GM23338 (cell line): ENCODE results near the gene CNOT11. TPM values are rescaled to one million over a fixed set of nuclear protein-coding genes. Genes with fewer than 3 reads are reported as not detected.

ENCODE experiments used
- ATAC-seq: fragments of 200-7000 bp; cut with Tn5 transposase; 3 replicates; pipeline ENCODE4 v1.9.1; 2020
- DNase-seq: peaks from one replicate; pipeline ENCODE4 v3.0.0-alpha.2; 2015; ENCODE audit warnings: low spot score
- H2AFZ ChIP-seq: fragments of 200-600 bp; sonication (generic); 2 replicates; pipeline ENCODE4 v1.8.0; 2016; ENCODE audit warnings: antibody characterized with exemption, mild to moderate bottlenecking, moderate library complexity
- H3F3A ChIP-seq: fragments of 200-600 bp; sonication (generic); replicated peaks from 2 replicates; pipeline ENCODE4 v1.8.0; 2017; ENCODE audit warnings: antibody characterized with exemption, mixed run types, low read depth
- H3K27ac ChIP-seq: fragments of 200-600 bp; sonication (generic); 2 replicates; pipeline ENCODE4 v1.6.1; 2016; ENCODE audit warnings: low read depth
- H3K27me3 ChIP-seq: fragments of 200-600 bp; sonication (generic); 2 replicates; pipeline ENCODE4 v1.8.0; 2016; ENCODE audit warnings: mild to moderate bottlenecking, mixed run types, moderate library complexity; ENCODE audit not compliant: insufficient read depth
- H3K36me3 ChIP-seq: fragments of 200-600 bp; sonication (generic); 2 replicates; pipeline ENCODE4 v1.8.0; 2016; ENCODE audit warnings: mild to moderate bottlenecking; ENCODE audit not compliant: insufficient read depth
- H3K4me1 ChIP-seq: fragments of 200-600 bp; sonication (generic); 2 replicates; pipeline ENCODE4 v1.8.0; 2016; ENCODE audit warnings: mild to moderate bottlenecking, moderate library complexity; ENCODE audit not compliant: insufficient read depth
- H3K4me2 ChIP-seq: fragments of 200-600 bp; sonication (generic); 2 replicates; pipeline ENCODE4 v1.7.1; 2017; ENCODE audit warnings: mixed run types
- H3K4me3 ChIP-seq: fragments of 200-600 bp; sonication (generic); 2 replicates; pipeline ENCODE4 v1.6.1; 2016; ENCODE audit warnings: mixed run types
- H3K79me2 ChIP-seq: fragments of 200-600 bp; sonication (generic); replicated peaks from 2 replicates; pipeline ENCODE4 v1.8.0; 2017; ENCODE audit warnings: mild to moderate bottlenecking; ENCODE audit not compliant: insufficient read depth
- H3K9me2 ChIP-seq: fragments of 200-600 bp; sonication (generic); 2 replicates; pipeline ENCODE4 v1.8.0; 2017; ENCODE audit not compliant: insufficient read depth
- H4K20me1 ChIP-seq: fragments of 200-600 bp; sonication (generic); replicated peaks from 2 replicates; pipeline ENCODE4 v1.8.0; 2017; ENCODE audit warnings: mild to moderate bottlenecking; ENCODE audit not compliant: insufficient read depth
- H3K27ac Mint-ChIP-seq: 2 replicates; pipeline ENCODE4 v1.8.0; 2020; ENCODE audit warnings: inconsistent platforms, mild to moderate bottlenecking, moderate library complexity, mixed read lengths
- H3K27me3 Mint-ChIP-seq: 3 replicates; pipeline ENCODE4 v1.8.0; 2022; ENCODE audit warnings: low read depth, mild to moderate bottlenecking, moderate library complexity, mixed read lengths, inconsistent platforms; ENCODE audit not compliant: insufficient read depth, poor library complexity
- H3K36me3 Mint-ChIP-seq: 3 replicates; pipeline ENCODE4 v1.8.0; 2021; ENCODE audit warnings: low read depth, mild to moderate bottlenecking, inconsistent platforms, moderate library complexity, mixed read lengths
- H3K4me1 Mint-ChIP-seq: 3 replicates; pipeline ENCODE4 v1.8.0; 2020; ENCODE audit warnings: mild to moderate bottlenecking, inconsistent platforms, mixed read lengths
- H3K4me3 Mint-ChIP-seq: 3 replicates; pipeline ENCODE4 v1.8.0; 2021; ENCODE audit warnings: moderate library complexity, mild to moderate bottlenecking, inconsistent platforms, mixed read lengths
- H3K9me3 Mint-ChIP-seq: 3 replicates; pipeline ENCODE4 v1.8.0; 2020; ENCODE audit warnings: moderate library complexity, mild to moderate bottlenecking, inconsistent platforms, mixed read lengths
- CTCF ChIP-seq, 2 experiments: fragments of 200-600 bp in 1 of 2; sonication (generic) in 1 of 2; conservative IDR thresholded peaks; 2 replicates each; pipeline versions ENCODE4 v1.5.1 to v1.6.1; 2016 to 2017; ENCODE audit warnings: antibody characterized with exemption in 2 of 2, low read depth in 2 of 2, mild to moderate bottlenecking in 2 of 2, moderate library complexity in 1 of 2
- EZH2 ChIP-seq: fragments of 200-600 bp; sonication (generic); IDR thresholded peaks from one replicate; pipeline ENCODE4 v1.8.0; 2017; ENCODE audit warnings: antibody characterized with exemption, mild to moderate bottlenecking, low read depth; ENCODE audit not compliant: unreplicated experiment
- EZH2phosphoT487 ChIP-seq: fragments of 200-600 bp; sonication (generic); IDR thresholded peaks from one replicate; pipeline ENCODE4 v1.8.1; 2018; ENCODE audit warnings: antibody characterized with exemption; ENCODE audit not compliant: unreplicated experiment
- JUNB ChIP-seq: IDR thresholded peaks from one replicate; pipeline ENCODE4 v1.6.1; 2016; ENCODE audit warnings: antibody characterized with exemption; ENCODE audit not compliant: unreplicated experiment
- POLR2AphosphoS5 ChIP-seq: IDR thresholded peaks from 2 replicates; pipeline ENCODE4 v1.6.1; 2016; ENCODE audit warnings: antibody characterized with exemption, low read depth
- STAT1 ChIP-seq: IDR thresholded peaks from one replicate; pipeline ENCODE4 v1.6.1; 2016; ENCODE audit warnings: antibody characterized with exemption; ENCODE audit not compliant: unreplicated experiment
- ZNF114 ChIP-seq: fragments of 250-450 bp; sonication (Bioruptor Pico); IDR thresholded peaks from 2 replicates; pipeline ENCODE4 v1.5.0; 2020; ENCODE audit warnings: mild to moderate bottlenecking, moderate library complexity
- ZNF331 ChIP-seq: fragments of 250-450 bp; sonication (Bioruptor Pico); IDR thresholded peaks from 2 replicates; pipeline ENCODE4 v1.5.0; 2020; ENCODE audit warnings: low read depth, mild to moderate bottlenecking, moderate library complexity
- polyA plus RNA-seq: library from polyadenylated mRNA; unstranded; fragments of >200 nt; fragmentation: Nextera tagmentation; extraction: Ambion mirVana; gene quantifications from 2 replicates; pipeline ENCODE4 v1.2.1, GENCODE V29; 2016
- total RNA-seq: library from RNA; depleted of rRNA; stranded (reverse); fragments of >200 nt; shearing (Covaris generic); gene quantifications from 2 replicates; pipeline ENCODE4 v1.2.3, GENCODE V29; 2014
- TF ChIP-seq, protein P1 (sequence below): IDR thresholded peaks from one replicate; pipeline ENCODE4 v1.6.1; 2018; ENCODE audit warnings: antibody characterized with exemption; ENCODE audit not compliant: unreplicated experiment

Gene CNOT11
- total and polyA plus RNA-seq, 2 experiments from 2014 or later: 34.8 to 74.2 TPM

GRCh38 chr2:101273056-101273455, 20.4 kb downstream of the CNOT11 start:
- H3K4me3 Mint-ChIP-seq: no peak overlapping the region
- no peak for TF ChIP-seq ZNF114 (CRISPR knock-in tag)
- TF ChIP-seq POLR2AphosphoS5: no peak
- TF ChIP-seq CTCF (conservative IDR thresholded peaks at IDR 0.05; ENCODE audit: low read depth in 2 of 2): 0 out of 4 replicates have a peak, but pooled peaks of 1 of the 2 experiments have one; percentile 19
- no peak for TF ChIP-seq ZNF331 (CRISPR knock-in tag)
- no peak overlapping the region for H3K4me2 ChIP-seq
- H3K36me3 Mint-ChIP-seq: peaks cover 46% of the 10 kb centered on the region; the same call in 2 of the 3 replicates
- no peaks in the 10 kb centered on the region for H3K4me1 Mint-ChIP-seq
- 0 out of 2 replicates have a peak overlapping the region, but pooled peaks have one; percentile 23 for H3K27ac Mint-ChIP-seq
- H3K79me2 ChIP-seq: no peaks in the 10 kb centered on the region
- H3K36me3 ChIP-seq: peaks cover 10% of the 10 kb centered on the region; the same call in 1 of the 2 replicates
- no peaks in the 10 kb centered on the region for H3K9me2 ChIP-seq
- H3K27ac ChIP-seq: no peak overlapping the region
- no peak overlapping the region for H3K4me3 ChIP-seq
- DNase-seq (no peak), ATAC-seq (peak; percentile 57)
- 0 out of 2 replicates have a peak, but pooled peaks cover 7% of the 10 kb centered on the region for H4K20me1 ChIP-seq
- no peaks in the 10 kb centered on the region for H3K9me3 Mint-ChIP-seq
- no peaks in the 10 kb centered on the region; the same call in 1 of the 2 replicates for H3F3A ChIP-seq
- no peaks in the 10 kb centered on the region for H3K4me1 ChIP-seq
- H2AFZ ChIP-seq: no peak overlapping the region
- H3K27me3 Mint-ChIP-seq: no peaks in the 10 kb centered on the region
- H3K27me3 ChIP-seq: no peaks in the 10 kb centered on the region

GRCh38 chr2:101274142-101274541, 21.5 kb downstream of the CNOT11 start:
- no peak overlapping the region for H2AFZ ChIP-seq
- no peaks in the 10 kb centered on the region for H3K27me3 Mint-ChIP-seq
- H4K20me1 ChIP-seq: peaks cover 8% of the 10 kb centered on the region; the same call in 1 of the 2 replicates
- no peak overlapping the region for H3K4me2 ChIP-seq
- H3K27ac Mint-ChIP-seq: no peak overlapping the region
- no peak overlapping the region for H3K4me3 ChIP-seq
- no peaks in the 10 kb centered on the region for H3K9me2 ChIP-seq
- no peak overlapping the region for H3K4me3 Mint-ChIP-seq
- H3K27ac ChIP-seq: no peak overlapping the region
- no peaks in the 10 kb centered on the region for H3K79me2 ChIP-seq
- H3K4me1 ChIP-seq: no peaks in the 10 kb centered on the region
- H3F3A ChIP-seq: no peaks in the 10 kb centered on the region; the same call in 1 of the 2 replicates
- DNase-seq (no peak), ATAC-seq (no peak)
- peaks cover 49% of the 10 kb centered on the region for H3K36me3 Mint-ChIP-seq
- peaks cover 10% of the 10 kb centered on the region for H3K36me3 ChIP-seq
- H3K9me3 Mint-ChIP-seq: no peaks in the 10 kb centered on the region
- H3K27me3 ChIP-seq: no peaks in the 10 kb centered on the region
- no peaks in the 10 kb centered on the region for H3K4me1 Mint-ChIP-seq
- TF ChIP-seq STAT1 (no peak), JUNB (no peak), EZH2phosphoT487 (no peak), ZNF331 (CRISPR knock-in tag) (no peak), CTCF (conservative IDR thresholded peaks at IDR 0.05; ENCODE audit: low read depth in 2 of 2) (no peak), EZH2 (no peak), ZNF114 (CRISPR knock-in tag) (no peak), POLR2AphosphoS5 (no peak)
- TF ChIP-seq, protein P1, sequence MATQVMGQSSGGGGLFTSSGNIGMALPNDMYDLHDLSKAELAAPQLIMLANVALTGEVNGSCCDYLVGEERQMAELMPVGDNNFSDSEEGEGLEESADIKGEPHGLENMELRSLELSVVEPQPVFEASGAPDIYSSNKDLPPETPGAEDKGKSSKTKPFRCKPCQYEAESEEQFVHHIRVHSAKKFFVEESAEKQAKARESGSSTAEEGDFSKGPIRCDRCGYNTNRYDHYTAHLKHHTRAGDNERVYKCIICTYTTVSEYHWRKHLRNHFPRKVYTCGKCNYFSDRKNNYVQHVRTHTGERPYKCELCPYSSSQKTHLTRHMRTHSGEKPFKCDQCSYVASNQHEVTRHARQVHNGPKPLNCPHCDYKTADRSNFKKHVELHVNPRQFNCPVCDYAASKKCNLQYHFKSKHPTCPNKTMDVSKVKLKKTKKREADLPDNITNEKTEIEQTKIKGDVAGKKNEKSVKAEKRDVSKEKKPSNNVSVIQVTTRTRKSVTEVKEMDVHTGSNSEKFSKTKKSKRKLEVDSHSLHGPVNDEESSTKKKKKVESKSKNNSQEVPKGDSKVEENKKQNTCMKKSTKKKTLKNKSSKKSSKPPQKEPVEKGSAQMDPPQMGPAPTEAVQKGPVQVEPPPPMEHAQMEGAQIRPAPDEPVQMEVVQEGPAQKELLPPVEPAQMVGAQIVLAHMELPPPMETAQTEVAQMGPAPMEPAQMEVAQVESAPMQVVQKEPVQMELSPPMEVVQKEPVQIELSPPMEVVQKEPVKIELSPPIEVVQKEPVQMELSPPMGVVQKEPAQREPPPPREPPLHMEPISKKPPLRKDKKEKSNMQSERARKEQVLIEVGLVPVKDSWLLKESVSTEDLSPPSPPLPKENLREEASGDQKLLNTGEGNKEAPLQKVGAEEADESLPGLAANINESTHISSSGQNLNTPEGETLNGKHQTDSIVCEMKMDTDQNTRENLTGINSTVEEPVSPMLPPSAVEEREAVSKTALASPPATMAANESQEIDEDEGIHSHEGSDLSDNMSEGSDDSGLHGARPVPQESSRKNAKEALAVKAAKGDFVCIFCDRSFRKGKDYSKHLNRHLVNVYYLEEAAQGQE: no peak
